K562 (cell line): ENCODE measurements around the gene PRKG1. TPM values are rescaled to one million over a fixed set of nuclear protein-coding genes. Genes with fewer than 3 reads are reported as not detected.

ENCODE experiments used
- ATAC-seq: fragments of 200-7000 bp; cut with Tn5 transposase; 3 replicates; pipeline ENCODE4 v1.9.1; 2020; ENCODE audit warnings: moderate library complexity
- BruUV-seq: library from RNA; stranded (reverse); fragments of 400-500 nt; replicated peaks from 2 replicates; lab custom pipeline; 2021; lab: Mats Ljungman, UMichigan
- CTCF ChIA-PET: fragments of 300-600 bp; formaldehyde crosslinking; extraction: SDS; loops from one replicate; lab custom pipeline; 2021; ENCODE audit warnings: low intra/inter-chr PET ratio; lab: Yijun Ruan, JAX
- POLR2A ChIA-PET: fragments of 300-600, 350-650 bp; sonication (Branson Sonifier 250); formaldehyde crosslinking; extraction: SDS; loops from one replicate; lab custom pipeline; 2021; ENCODE audit warnings: antibody characterized with exemption, inconsistent platforms; lab: Yijun Ruan, JAX
- DNase-seq, 4 experiments: peaks; one replicate each; pipeline versions ENCODE4 v3.0.0 to v3.0.0-alpha.2; 2011 to 2018; ENCODE audit warnings: low spot score in 3 of 4, mixed read lengths in 3 of 4; ENCODE audit errors: extremely low read depth in 1 of 4
- FAIRE-seq: peaks from 2 replicates; lab custom pipeline; 2011; peaks lifted over from hg19 to GRCh38; lab: Jason Lieb, UNC
- H2AFZ ChIP-seq: 2 replicates; pipeline ENCODE4 v1.6.0; 2011; ENCODE audit warnings: low read depth, low read length, control low read depth, inconsistent platforms
- H3K27ac ChIP-seq: fragments of 200-600 bp; 3 replicates; pipeline ENCODE4 v1.8.0; 2011; ENCODE audit warnings: low read depth, mild to moderate bottlenecking, control low read depth, inconsistent platforms, low read length, moderate library complexity, mixed read lengths; ENCODE audit errors: extremely low read depth
- H3K27me3 ChIP-seq, 2 experiments: fragments of 300-600 bp in 1 of 2; 2 replicates in 1 of 2; 3 replicates in 1 of 2; pipeline versions ENCODE4 v1.6.0 to v1.8.0; 2011; ENCODE audit warnings: inconsistent platforms in 2 of 2, low read length in 2 of 2, mild to moderate bottlenecking in 1 of 2, mixed read lengths in 1 of 2, moderate library complexity in 1 of 2; ENCODE audit not compliant: control insufficient read depth in 2 of 2, insufficient read depth in 2 of 2
- H3K36me3 ChIP-seq: fragments of 300-600 bp; 3 replicates; pipeline ENCODE4 v1.8.0; 2011; ENCODE audit warnings: mild to moderate bottlenecking, low read length, inconsistent platforms; ENCODE audit not compliant: control insufficient read depth, insufficient read depth
- H3K4me1 ChIP-seq, 2 experiments: fragments of 200-600 bp in 1 of 2; replicated peaks in 1 of 2; 2 replicates in 1 of 2; 3 replicates in 1 of 2; pipeline versions ENCODE4 v1.5.1 to v1.8.0; 2011; ENCODE audit warnings: inconsistent platforms in 2 of 2, low read length in 2 of 2, mild to moderate bottlenecking in 1 of 2, mixed read lengths in 1 of 2, moderate library complexity in 1 of 2; ENCODE audit not compliant: control insufficient read depth in 2 of 2, insufficient read depth in 2 of 2
- H3K4me2 ChIP-seq: 2 replicates; pipeline ENCODE4 v1.6.1; 2011; ENCODE audit warnings: low read length, control low read depth, inconsistent platforms, mixed read lengths; ENCODE audit not compliant: insufficient read depth
- H3K4me3 ChIP-seq: fragments of 200-600 bp; sonication (generic), shearing (Covaris generic); 2 replicates; pipeline ENCODE4 v1.5.1; 2016; ENCODE audit warnings: control low read depth, inconsistent platforms
- H3K79me2 ChIP-seq: fragments of 200-600 bp; 3 replicates; pipeline ENCODE4 v1.8.0; 2011; ENCODE audit warnings: low read length, inconsistent platforms; ENCODE audit not compliant: control insufficient read depth, insufficient read depth
- H3K9ac ChIP-seq, 2 experiments: 2 replicates each; pipeline versions ENCODE4 v1.6.0 to v1.6.1; 2011; ENCODE audit warnings: low read depth in 2 of 2, low read length in 2 of 2, control low read depth in 1 of 2, inconsistent platforms in 1 of 2, mild to moderate bottlenecking in 1 of 2, mixed read lengths in 1 of 2; ENCODE audit not compliant: insufficient read depth in 1 of 2
- H3K9me1 ChIP-seq: one replicate; pipeline ENCODE4 v1.6.0; 2011; ENCODE audit warnings: inconsistent platforms, mild to moderate bottlenecking, low read length, moderate library complexity; ENCODE audit not compliant: control insufficient read depth, insufficient read depth
- H3K9me3 ChIP-seq: replicated peaks from 2 replicates; pipeline ENCODE4 v1.5.1; 2011; ENCODE audit warnings: low read depth, low read length, inconsistent platforms; ENCODE audit not compliant: control insufficient read depth, insufficient read depth
- H4K20me1 ChIP-seq: replicated peaks from 2 replicates; pipeline ENCODE4 v1.6.1; 2011; ENCODE audit warnings: low read length, inconsistent platforms, mixed read lengths; ENCODE audit not compliant: control insufficient read depth, insufficient read depth
- CTBP1 ChIP-seq: fragments of 450-650 bp; IDR thresholded peaks from 2 replicates; pipeline ENCODE4 v1.6.1; 2016; ENCODE audit warnings: borderline replicate concordance
- KLF16 ChIP-seq: IDR thresholded peaks from 2 replicates; pipeline ENCODE4 v1.6.1; 2016; ENCODE audit warnings: antibody characterized with exemption
- MAFG ChIP-seq: fragments of 450-650 bp; conservative IDR thresholded peaks from 2 replicates; pipeline ENCODE4 v1.6.1; 2016; ENCODE audit warnings: missing genetic modification characterization, missing compliant biosample characterization
- MTA3 ChIP-seq: fragments of 450-650 bp; formaldehyde crosslinking; IDR thresholded peaks from 2 replicates; pipeline ENCODE4 v1.6.1; 2017; ENCODE audit warnings: mild to moderate bottlenecking, borderline replicate concordance
- MTF1 ChIP-seq: fragments of 250-450 bp; sonication (Bioruptor Pico); IDR thresholded peaks from 2 replicates; pipeline ENCODE4 v1.9.0; 2021; ENCODE audit warnings: moderate library complexity, mild to moderate bottlenecking, inconsistent platforms, borderline replicate concordance
- NCOA1 ChIP-seq: fragments of 450-650 bp; IDR thresholded peaks from 2 replicates; pipeline ENCODE4 v1.6.1; 2016; ENCODE audit warnings: low read depth
- PYGO2 ChIP-seq: fragments of 450-650 bp; IDR thresholded peaks from 2 replicates; pipeline ENCODE4 v1.6.1; 2016; ENCODE audit warnings: mild to moderate bottlenecking, missing genetic modification characterization, moderate library complexity, missing compliant biosample characterization
- ZBTB8A ChIP-seq: fragments of 450-650 bp; IDR thresholded peaks from 2 replicates; pipeline ENCODE4 v1.6.1; 2018; ENCODE audit warnings: mild to moderate bottlenecking, moderate library complexity; ENCODE audit not compliant: partially characterized antibody
- WGBS: fragments of 100-300 bp; shearing (Covaris generic); methylation state at CpG from one replicate; pipeline ENCODE4 v1.1.6; 2016; ENCODE audit warnings: low coverage, mixed read lengths; ENCODE audit not compliant: insufficient coverage; ENCODE audit errors: missing lambda C conversion rate; 5-methylcytosine and 5-hydroxymethylcytosine counted together
- in situ Hi-C: fragments of 300-500 bp; cut with MboI; formaldehyde crosslinking; loops from 4 replicates; pipeline ENCODE4 v1.15.0; 2018; ENCODE audit warnings: inconsistent platforms, mixed read lengths
- intact Hi-C: fragments of 100-400 bp; cut with micrococcal nuclease; formaldehyde crosslinking; loops from 2 replicates; pipeline ENCODE4 v1.14.2; 2022
- polyA plus RNA-seq, 8 experiments: library from polyadenylated mRNA; depleted of rRNA in 4 of 8; stranded (reverse) in 5 of 8; unstranded in 3 of 8; fragments of >200 nt; fragmentation: Nextera tagmentation in 2 of 8; fragmentation: Illumina TruSeq in 1 of 8; extraction: Ambion mirVana in 2 of 8; extraction: Trizol in 1 of 8; gene quantifications; 2 replicates each; pipeline versions ENCODE4 v1.2.1 to v1.2.3, GENCODE V29; 2011 to 2014; ENCODE audit warnings: inconsistent platforms in 1 of 8, missing spikeins in 1 of 8
- total RNA-seq, 7 experiments: library from RNA; depleted of rRNA in 6 of 7; stranded (reverse); fragments of >200 nt in 6 of 7; fragmentation: Illumina TruSeq in 2 of 7; extraction: Trizol in 2 of 7; gene quantifications; 2 replicates each; pipeline versions ENCODE4 v1.2.1 to v1.2.3, GENCODE V29; 2011 to 2021; ENCODE audit warnings: low replicate concordance in 1 of 7
- TF ChIP-seq, protein P1 (sequence below), 2 experiments: fragments of 450-650 bp; conservative IDR thresholded peaks; 2 replicates each; pipeline ENCODE4 v1.6.1; 2017; ENCODE audit warnings: mild to moderate bottlenecking in 2 of 2, moderate library complexity in 2 of 2
- TF ChIP-seq, protein P2 (sequence below): IDR thresholded peaks from 3 replicates; pipeline ENCODE4 v1.6.1; 2011; ENCODE audit warnings: borderline replicate concordance, mild to moderate bottlenecking, moderate library complexity; ENCODE audit not compliant: insufficient read length; ENCODE audit errors: extremely low read depth
- TF ChIP-seq, protein P3 (sequence below): IDR thresholded peaks from 2 replicates; pipeline ENCODE4 v1.6.1; 2014; ENCODE audit warnings: antibody characterized with exemption
- TF ChIP-seq, protein P4 (sequence below): fragments of 250-450 bp; sonication (Bioruptor Pico); IDR thresholded peaks from 2 replicates; pipeline ENCODE4 v1.5.0; 2020; ENCODE audit warnings: mild to moderate bottlenecking

The PRKG1 gene
- total and polyA plus RNA-seq, 9 of the 15 experiments (the other 6 are each of a cell fraction or from before 2014, with no cell fraction given): 0.22 TPM; not detected in 8

DNA sequence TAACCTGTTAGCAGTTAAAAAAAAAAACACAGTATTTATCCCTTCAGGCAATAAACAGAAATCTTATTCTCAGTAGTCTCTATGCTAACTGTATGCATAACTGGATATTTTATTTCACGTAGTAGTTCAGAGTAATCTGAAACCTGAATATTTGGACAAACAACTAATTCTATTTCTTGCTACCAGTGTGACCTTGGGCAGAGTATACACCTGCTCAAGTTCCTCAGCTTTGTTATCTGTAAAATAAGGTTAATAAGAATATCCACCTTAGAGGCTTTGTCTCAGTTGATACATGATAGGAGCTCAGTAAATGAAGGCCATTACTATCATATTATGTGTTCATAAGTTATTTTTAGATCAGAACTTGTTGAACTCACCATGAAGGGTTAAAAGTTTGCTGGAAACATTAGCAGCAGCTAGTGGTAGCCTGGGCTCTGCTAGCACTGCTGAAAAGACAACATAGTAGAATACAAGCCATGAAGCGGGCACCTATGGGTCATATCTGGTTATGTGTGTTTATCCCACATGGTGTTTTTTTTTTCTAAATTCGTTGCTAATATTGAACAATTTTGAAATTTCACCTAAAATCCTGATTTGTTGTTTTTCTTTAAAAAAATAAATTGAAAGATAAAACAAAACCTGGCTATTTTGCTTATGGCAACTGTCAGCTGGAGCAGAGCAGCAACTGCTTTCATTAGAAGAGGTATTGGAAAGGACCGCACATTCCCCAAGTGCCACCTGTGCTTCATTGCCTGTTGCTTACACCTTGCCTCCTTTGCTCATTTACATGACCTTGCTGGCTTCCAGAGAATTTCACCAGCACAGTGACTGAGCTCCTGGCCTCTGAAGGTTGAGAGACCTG is 303.0 kb downstream of the PRKG1 start:
- ATAC-seq (no peak), DNase-seq (no peak), FAIRE-seq (no peak)
- Histone ChIP-seq H4K20me1 (no peaks in the 10 kb centered on the region), H3K4me3 (no peak overlapping the region), H3K36me3 (no peaks in the 10 kb centered on the region), H3K9ac (no peak overlapping the region), H3K27ac (no peak overlapping the region), H3K9me3 (0 out of 2 replicates have a peak, but pooled peaks cover 4% of the 10 kb centered on the region), H3K79me2 (no peaks in the 10 kb centered on the region), H2AFZ (no peak overlapping the region), H3K27me3 (no peaks in the 10 kb centered on the region), H3K4me2 (no peak overlapping the region), H3K9me1 (no peaks in the 10 kb centered on the region), H3K4me1 (no peaks in the 10 kb centered on the region)
- ChIA-PET POLR2A (interaction anchor here (0.7 kb wide), 1 partner anchor 47 kb away, joined by 3 read pairs; no protein-coding TSS in a partner anchor), CTCF (no interaction called here)
- 3% methylated on average over 4 of the region's 4 CpGs for WGBS
- TF ChIP-seq KLF16: no peak
- TF ChIP-seq MTF1 (CRISPR knock-in tag): no peak
- TF ChIP-seq NCOA1: no peak
- TF ChIP-seq CTBP1: no peak
- no peak for TF ChIP-seq MTA3
- TF ChIP-seq, protein P1, sequence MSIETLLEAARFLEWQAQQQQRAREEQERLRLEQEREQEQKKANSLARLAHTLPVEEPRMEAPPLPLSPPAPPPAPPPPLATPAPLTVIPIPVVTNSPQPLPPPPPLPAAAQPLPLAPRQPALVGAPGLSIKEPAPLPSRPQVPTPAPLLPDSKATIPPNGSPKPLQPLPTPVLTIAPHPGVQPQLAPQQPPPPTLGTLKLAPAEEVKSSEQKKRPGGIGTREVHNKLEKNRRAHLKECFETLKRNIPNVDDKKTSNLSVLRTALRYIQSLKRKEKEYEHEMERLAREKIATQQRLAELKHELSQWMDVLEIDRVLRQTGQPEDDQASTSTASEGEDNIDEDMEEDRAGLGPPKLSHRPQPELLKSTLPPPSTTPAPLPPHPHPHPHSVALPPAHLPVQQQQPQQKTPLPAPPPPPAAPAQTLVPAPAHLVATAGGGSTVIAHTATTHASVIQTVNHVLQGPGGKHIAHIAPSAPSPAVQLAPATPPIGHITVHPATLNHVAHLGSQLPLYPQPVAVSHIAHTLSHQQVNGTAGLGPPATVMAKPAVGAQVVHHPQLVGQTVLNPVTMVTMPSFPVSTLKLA (conservative IDR thresholded peaks at IDR 0.05): no peak
- TF ChIP-seq, protein P2, sequence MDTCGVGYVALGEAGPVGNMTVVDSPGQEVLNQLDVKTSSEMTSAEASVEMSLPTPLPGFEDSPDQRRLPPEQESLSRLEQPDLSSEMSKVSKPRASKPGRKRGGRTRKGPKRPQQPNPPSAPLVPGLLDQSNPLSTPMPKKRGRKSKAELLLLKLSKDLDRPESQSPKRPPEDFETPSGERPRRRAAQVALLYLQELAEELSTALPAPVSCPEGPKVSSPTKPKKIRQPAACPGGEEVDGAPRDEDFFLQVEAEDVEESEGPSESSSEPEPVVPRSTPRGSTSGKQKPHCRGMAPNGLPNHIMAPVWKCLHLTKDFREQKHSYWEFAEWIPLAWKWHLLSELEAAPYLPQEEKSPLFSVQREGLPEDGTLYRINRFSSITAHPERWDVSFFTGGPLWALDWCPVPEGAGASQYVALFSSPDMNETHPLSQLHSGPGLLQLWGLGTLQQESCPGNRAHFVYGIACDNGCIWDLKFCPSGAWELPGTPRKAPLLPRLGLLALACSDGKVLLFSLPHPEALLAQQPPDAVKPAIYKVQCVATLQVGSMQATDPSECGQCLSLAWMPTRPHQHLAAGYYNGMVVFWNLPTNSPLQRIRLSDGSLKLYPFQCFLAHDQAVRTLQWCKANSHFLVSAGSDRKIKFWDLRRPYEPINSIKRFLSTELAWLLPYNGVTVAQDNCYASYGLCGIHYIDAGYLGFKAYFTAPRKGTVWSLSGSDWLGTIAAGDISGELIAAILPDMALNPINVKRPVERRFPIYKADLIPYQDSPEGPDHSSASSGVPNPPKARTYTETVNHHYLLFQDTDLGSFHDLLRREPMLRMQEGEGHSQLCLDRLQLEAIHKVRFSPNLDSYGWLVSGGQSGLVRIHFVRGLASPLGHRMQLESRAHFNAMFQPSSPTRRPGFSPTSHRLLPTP: no peak
- no peak for TF ChIP-seq ZBTB8A
- no peak for TF ChIP-seq PYGO2 (tag)
- TF ChIP-seq, protein P3, sequence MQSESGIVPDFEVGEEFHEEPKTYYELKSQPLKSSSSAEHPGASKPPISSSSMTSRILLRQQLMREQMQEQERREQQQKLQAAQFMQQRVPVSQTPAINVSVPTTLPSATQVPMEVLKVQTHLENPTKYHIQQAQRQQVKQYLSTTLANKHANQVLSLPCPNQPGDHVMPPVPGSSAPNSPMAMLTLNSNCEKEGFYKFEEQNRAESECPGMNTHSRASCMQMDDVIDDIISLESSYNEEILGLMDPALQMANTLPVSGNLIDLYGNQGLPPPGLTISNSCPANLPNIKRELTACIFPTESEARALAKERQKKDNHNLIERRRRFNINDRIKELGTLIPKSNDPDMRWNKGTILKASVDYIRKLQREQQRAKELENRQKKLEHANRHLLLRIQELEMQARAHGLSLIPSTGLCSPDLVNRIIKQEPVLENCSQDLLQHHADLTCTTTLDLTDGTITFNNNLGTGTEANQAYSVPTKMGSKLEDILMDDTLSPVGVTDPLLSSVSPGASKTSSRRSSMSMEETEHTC: no peak
- TF ChIP-seq, protein P4, sequence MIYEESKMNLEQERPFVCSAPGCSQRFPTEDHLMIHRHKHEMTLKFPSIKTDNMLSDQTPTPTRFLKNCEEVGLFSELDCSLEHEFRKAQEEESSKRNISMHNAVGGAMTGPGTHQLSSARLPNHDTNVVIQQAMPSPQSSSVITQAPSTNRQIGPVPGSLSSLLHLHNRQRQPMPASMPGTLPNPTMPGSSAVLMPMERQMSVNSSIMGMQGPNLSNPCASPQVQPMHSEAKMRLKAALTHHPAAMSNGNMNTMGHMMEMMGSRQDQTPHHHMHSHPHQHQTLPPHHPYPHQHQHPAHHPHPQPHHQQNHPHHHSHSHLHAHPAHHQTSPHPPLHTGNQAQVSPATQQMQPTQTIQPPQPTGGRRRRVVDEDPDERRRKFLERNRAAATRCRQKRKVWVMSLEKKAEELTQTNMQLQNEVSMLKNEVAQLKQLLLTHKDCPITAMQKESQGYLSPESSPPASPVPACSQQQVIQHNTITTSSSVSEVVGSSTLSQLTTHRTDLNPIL (CRISPR knock-in tag): no peak
- TF ChIP-seq MAFG (tag): no peak
- BruUV-seq: no TSS peak
- intact Hi-C loops (no loop called here), in situ Hi-C loops (no loop called here)
